Natural killer cell (primary cell): Measurements from ENCODE around the gene PARP2. TPM values are rescaled to one million over a fixed set of nuclear protein-coding genes. Genes with fewer than 3 reads are reported as not detected.
A peak's percentile ranks its signal among the peaks of the same experiment; 100 is the strongest.
"Not testable (repeated sequence)": the region's sequence is repeated elsewhere in the genome, so short reads cannot be mapped to it uniquely, and the experiment has no call there.

Source experiments
- ATAC-seq, 3 donors: fragments of 150-1000 bp in 2 of 3; fragments of 200-7000 bp in 1 of 3; cut with Tn5 transposase; 1 replicate in 1 of 3; 2 replicates in 2 of 3; pipeline ENCODE4 v1.10.0; 2021; ENCODE audit warnings: mild to moderate bottlenecking in 2 of 3, moderate library complexity in 2 of 3
- DNase-seq, 2 donors: peaks; one replicate each; pipeline versions ENCODE4 v3.0.0 to v3.0.0-alpha.2; 2013 to 2021; ENCODE audit warnings: mixed read lengths in 1 of 2
- H3K27ac ChIP-seq: one replicate; pipeline ENCODE4 v1.5.1; 2013; ENCODE audit warnings: mild to moderate bottlenecking, low read length
- H3K27me3 ChIP-seq: one replicate; pipeline ENCODE4 v1.6.1; 2013; ENCODE audit warnings: low read length; ENCODE audit not compliant: control insufficient read depth, insufficient read depth
- H3K36me3 ChIP-seq: one replicate; pipeline ENCODE4 v1.6.1; 2013; ENCODE audit warnings: low read length; ENCODE audit not compliant: control insufficient read depth, insufficient read depth
- H3K4me1 ChIP-seq: one replicate; pipeline ENCODE4 v1.6.1; 2013; ENCODE audit warnings: low read length; ENCODE audit not compliant: control insufficient read depth, insufficient read depth
- H3K4me3 ChIP-seq: one replicate; pipeline ENCODE4 v1.5.1; 2013; ENCODE audit warnings: low read length
- H3K9me3 ChIP-seq: one replicate; pipeline ENCODE4 v1.6.1; 2013; ENCODE audit warnings: low read length; ENCODE audit not compliant: control insufficient read depth, insufficient read depth
- H3K27ac Mint-ChIP-seq, 2 donors: one replicate each; pipeline ENCODE4 v1.8.0; 2022; ENCODE audit warnings: mild to moderate bottlenecking in 2 of 2, mixed read lengths in 2 of 2, moderate library complexity in 1 of 2
- H3K27me3 Mint-ChIP-seq, 2 donors: one replicate each; pipeline ENCODE4 v1.8.0; 2022; ENCODE audit warnings: low read depth in 2 of 2, mixed read lengths in 2 of 2
- H3K36me3 Mint-ChIP-seq: one replicate; pipeline ENCODE4 v1.8.0; 2022; ENCODE audit warnings: mixed read lengths
- H3K4me1 Mint-ChIP-seq, 2 donors: one replicate each; pipeline ENCODE4 v1.8.0; 2022; ENCODE audit warnings: mixed read lengths in 2 of 2
- H3K4me3 Mint-ChIP-seq: one replicate; pipeline ENCODE4 v1.8.0; 2022; ENCODE audit warnings: mild to moderate bottlenecking, moderate library complexity, mixed read lengths
- H3K9me3 Mint-ChIP-seq, 2 donors: one replicate each; pipeline ENCODE4 v1.8.0; 2022; ENCODE audit warnings: mixed read lengths in 2 of 2
- CTCF ChIP-seq: fragments of 200-600 bp; IDR thresholded peaks from one replicate; pipeline ENCODE4 v1.8.0; 2022; ENCODE audit warnings: antibody characterized with exemption
- WGBS: methylation state at CpG from one replicate; pipeline ENCODE4 v1.1.7; 2013; ENCODE audit warnings: missing lambda C conversion rate; ENCODE audit not compliant: insufficient coverage; 5-methylcytosine and 5-hydroxymethylcytosine counted together
- intact Hi-C: fragments of 100-400 bp; cut with micrococcal nuclease; formaldehyde crosslinking; loops from one replicate; pipeline ENCODE4 v1.14.2; 2022
- total RNA-seq, 4 donors: library from RNA; stranded (reverse); fragments of 120-200 nt in 1 of 4; gene quantifications; one replicate each; pipeline versions ENCODE4 v1.2.3 to v1.2.4, GENCODE V29; 2013 to 2022

PARP2 gene
- total RNA-seq, 3 donors from 2014 or later (not counting 1 experiment from before 2014, with no cell fraction given), result 18.2 to 28.3 (median 22.2) TPM

GRCh38 chr14:20347747-20348146 is 4.3 kb downstream of the PARP2 start:
- no peaks in the 10 kb centered on the region for H3K27me3 ChIP-seq
- Mint-ChIP-seq H3K4me3 (no peak overlapping the region), H3K36me3 (no peaks in the 10 kb centered on the region), H3K27ac (no peak overlapping the region), H3K27me3 (no peaks in the 10 kb centered on the region), H3K9me3 (no peaks in the 10 kb centered on the region), H3K4me1 (peaks cover 14 to 22% of the 10 kb centered on the region in 2 donors)
- 100% methylated on average over 3 of the region's 3 CpGs for WGBS
- no peaks in the 10 kb centered on the region for H3K9me3 ChIP-seq
- intact Hi-C loops, result no loop called here
- TF ChIP-seq CTCF, result no peak
- no peak overlapping the region for H3K27ac ChIP-seq
- H3K36me3 ChIP-seq, result peaks cover 29% of the 10 kb centered on the region
- DNase-seq, result no peak
- no peak overlapping the region for H3K4me3 ChIP-seq
- no peaks in the 10 kb centered on the region for H3K4me1 ChIP-seq
- ATAC-seq, result no peak

GRCh38 chr14:20350282-20350681 is 6.8 kb downstream of the PARP2 start:
- DNase-seq, result no peak
- no peaks in the 10 kb centered on the region for H3K27me3 Mint-ChIP-seq
- no peaks in the 10 kb centered on the region for H3K9me3 Mint-ChIP-seq
- peaks cover 50% of the 10 kb centered on the region for H3K36me3 ChIP-seq
- H3K27me3 ChIP-seq, result no peaks in the 10 kb centered on the region
- H3K4me1 Mint-ChIP-seq, result peaks cover 0 to 4% of the 10 kb centered on the region in 2 donors
- intact Hi-C loops, result no loop called here
- no peaks in the 10 kb centered on the region for H3K36me3 Mint-ChIP-seq
- H3K27ac ChIP-seq, result no peak overlapping the region
- ATAC-seq, result no peak
- no peak overlapping the region for H3K4me3 Mint-ChIP-seq
- no peaks in the 10 kb centered on the region for H3K4me1 ChIP-seq
- no peak for TF ChIP-seq CTCF
- 100% methylated on average over 1 of the region's 2 CpGs for WGBS
- no peak overlapping the region for H3K27ac Mint-ChIP-seq
- no peak overlapping the region for H3K4me3 ChIP-seq
- H3K9me3 ChIP-seq, result no peaks in the 10 kb centered on the region

GRCh38 chr14:20350860-20351259 is 7.4 kb downstream of the PARP2 start:
- Mint-ChIP-seq H3K4me3 (no peak overlapping the region), H3K27me3 (no peaks in the 10 kb centered on the region), H3K9me3 (no peaks in the 10 kb centered on the region), H3K27ac (no peak overlapping the region), H3K36me3 (no peaks in the 10 kb centered on the region), H3K4me1 (no peaks in the 10 kb centered on the region)
- no peak overlapping the region for H3K27ac ChIP-seq
- ATAC-seq (no peak), DNase-seq (peak in 1 of 2 donors; percentile 27)
- TF ChIP-seq CTCF, result no peak
- H3K27me3 ChIP-seq, result no peaks in the 10 kb centered on the region
- H3K4me1 ChIP-seq, result no peaks in the 10 kb centered on the region
- peaks cover 52% of the 10 kb centered on the region for H3K36me3 ChIP-seq
- intact Hi-C loops, result no loop called here
- no peak overlapping the region for H3K4me3 ChIP-seq
- H3K9me3 ChIP-seq, result no peaks in the 10 kb centered on the region

- Histone ChIP-seq H3K4me1 (no peaks in the 10 kb centered on the region), H3K36me3 (peaks cover 63% of the 10 kb centered on the region), H3K9me3 (no peaks in the 10 kb centered on the region), H3K27ac (no peak overlapping the region), H3K27me3 (no peaks in the 10 kb centered on the region), H3K4me3 (no peak overlapping the region)
- Mint-ChIP-seq H3K27ac (no peak overlapping the region), H3K36me3 (peaks cover 18% of the 10 kb centered on the region), H3K9me3 (no peaks in the 10 kb centered on the region), H3K27me3 (no peaks in the 10 kb centered on the region), H3K4me1 (no peaks in the 10 kb centered on the region), H3K4me3 (no peak overlapping the region)
- intact Hi-C loops, result no loop called here
- WGBS, result 100% methylated on average over 3 of the region's 3 CpGs
- DNase-seq (no peak), ATAC-seq (no peak)
- TF ChIP-seq CTCF, result no peak
Measured at GRCh38 chr14:20356422-20356821, 13.0 kb downstream of the PARP2 start.

DNA sequence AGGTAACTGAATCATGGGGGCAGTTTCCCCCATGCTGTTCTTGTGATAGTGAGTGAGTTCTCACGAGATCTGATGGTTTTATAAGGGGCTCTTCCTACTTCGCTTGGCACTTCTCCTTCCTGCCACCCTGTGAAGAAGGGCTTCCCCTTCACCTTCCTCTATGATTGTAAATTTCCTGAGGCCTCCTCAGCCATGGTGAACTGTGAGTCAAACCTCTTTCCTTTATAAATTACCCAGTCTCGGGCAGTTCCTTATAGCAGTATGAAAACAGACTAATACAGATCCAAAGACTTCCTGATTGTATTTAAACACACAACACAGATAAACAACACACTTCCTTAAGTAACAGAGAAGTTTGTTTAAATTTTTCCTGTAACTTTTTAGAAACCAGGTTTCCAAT is 15.0 kb downstream of the PARP2 start:
- Mint-ChIP-seq H3K36me3 (peaks cover 18% of the 10 kb centered on the region), H3K27ac (peak overlapping the region; percentile 27 to 70)
- H3K27me3 ChIP-seq, H3K4me1 ChIP-seq, H3K9me3 ChIP-seq, H3K9me3 Mint-ChIP-seq, H3K27ac ChIP-seq, H3K4me3 ChIP-seq, DNase-seq, H3K27me3 Mint-ChIP-seq, H3K4me1 Mint-ChIP-seq, intact Hi-C loops, H3K4me3 Mint-ChIP-seq, ATAC-seq: not testable (repeated sequence)
- H3K36me3 ChIP-seq, result peaks cover 50% of the 10 kb centered on the region
- 56% methylated on average over 2 of the region's 3 CpGs for WGBS
